Stomach (tissue), 9 donors: ENCODE results near the gene FOXE3. TPM values are rescaled to one million over a fixed set of nuclear protein-coding genes. Genes with fewer than 3 reads are reported as not detected.

Experiments
- DNase-seq, 2 donors: peaks; one replicate each; pipeline versions ENCODE4 v3.0.0 to v3.0.0-alpha.2; 2013 to 2019
- H3K27ac ChIP-seq, 5 donors: fragments of 200-600 bp in 4 of 5; sonication (generic) in 4 of 5; one replicate each; pipeline ENCODE4 v1.5.1; 2013 to 2019; ENCODE audit warnings: mild to moderate bottlenecking in 1 of 5, moderate library complexity in 1 of 5
- H3K27me3 ChIP-seq, 3 donors: fragments of 200-600 bp; sonication (generic); one replicate each; pipeline ENCODE4 v1.5.1; 2017 to 2019; ENCODE audit warnings: mixed run types in 1 of 3
- H3K36me3 ChIP-seq, 4 donors: fragments of 200-600 bp; sonication (generic); 1 replicate in 3 of 4; 2 replicates in 1 of 4; pipeline ENCODE4 v1.5.1; 2016 to 2019
- H3K4me1 ChIP-seq, 4 donors: fragments of 200-600 bp; sonication (generic); one replicate each; pipeline ENCODE4 v1.5.1; 2016 to 2019
- H3K4me3 ChIP-seq, 4 donors: fragments of 200-600 bp; sonication (generic) in 3 of 4; one replicate each; pipeline ENCODE4 v1.5.1; 2016 to 2019; ENCODE audit warnings: mild to moderate bottlenecking in 1 of 4
- H3K9me3 ChIP-seq, 4 donors: fragments of 200-600 bp; sonication (generic); one replicate each; pipeline ENCODE4 v1.5.1; 2016 to 2019
- EP300 ChIP-seq: sonication (generic); formaldehyde crosslinking; IDR thresholded peaks from one replicate; pipeline ENCODE4 v1.6.1; 2017; ENCODE audit warnings: antibody characterized with exemption
- POLR2A ChIP-seq, 4 donors: fragments of 450-650 bp; IDR thresholded peaks; one replicate each; pipeline ENCODE4 v1.6.1; 2016; ENCODE audit warnings: antibody characterized with exemption in 4 of 4, control low read depth in 2 of 4, mild to moderate bottlenecking in 1 of 4, moderate library complexity in 1 of 4
- POLR2AphosphoS5 ChIP-seq, 3 donors: sonication (generic); formaldehyde crosslinking; IDR thresholded peaks; one replicate each; pipeline ENCODE4 v1.6.1; 2016; ENCODE audit warnings: antibody characterized with exemption in 3 of 3
- WGBS, 5 donors: extraction: QIAGEN DNeasy Blood & Tissue Kit in 3 of 5; methylation state at CpG; one replicate each; pipeline versions ENCODE4 v1.1.5 to v1.1.7; 2013 to 2018; 5-methylcytosine and 5-hydroxymethylcytosine counted together
- intact Hi-C: fragments of 100-400 bp; cut with DNase I; formaldehyde crosslinking; loops from one replicate; pipeline ENCODE4 v1.15.1; 2023; ENCODE audit warnings: low total_unique reads
- polyA plus RNA-seq, 3 donors: library from polyadenylated mRNA; stranded (reverse); fragments of 200-250 nt; gene quantifications; one replicate each; pipeline ENCODE4 v1.2.3, GENCODE V29; 2013
- total RNA-seq, 5 donors: library from RNA; depleted of rRNA; stranded (reverse); fragments of >200 nt; gene quantifications; one replicate each; pipeline versions ENCODE4 v1.1.0 to v1.2.3, GENCODE V29; 2014 to 2016
- TF ChIP-seq, protein P1 (sequence below), 7 experiments: fragments of 450-650 bp in 4 of 7; fragments of 200-600 bp in 3 of 7; sonication (generic) in 3 of 7; IDR thresholded peaks; one replicate each; pipeline ENCODE4 v1.5.1; 2016 to 2019; ENCODE audit warnings: antibody characterized with exemption in 7 of 7, control low read depth in 2 of 7, mild to moderate bottlenecking in 1 of 7
- donor health status: healthy with polysubstance abuse.
- donor health status: Bipolar disorder and iron deficiency.
- donor health status: healthy.

Gene FOXE3
- total and polyA plus RNA-seq, 8 donors = not detected

DNA sequence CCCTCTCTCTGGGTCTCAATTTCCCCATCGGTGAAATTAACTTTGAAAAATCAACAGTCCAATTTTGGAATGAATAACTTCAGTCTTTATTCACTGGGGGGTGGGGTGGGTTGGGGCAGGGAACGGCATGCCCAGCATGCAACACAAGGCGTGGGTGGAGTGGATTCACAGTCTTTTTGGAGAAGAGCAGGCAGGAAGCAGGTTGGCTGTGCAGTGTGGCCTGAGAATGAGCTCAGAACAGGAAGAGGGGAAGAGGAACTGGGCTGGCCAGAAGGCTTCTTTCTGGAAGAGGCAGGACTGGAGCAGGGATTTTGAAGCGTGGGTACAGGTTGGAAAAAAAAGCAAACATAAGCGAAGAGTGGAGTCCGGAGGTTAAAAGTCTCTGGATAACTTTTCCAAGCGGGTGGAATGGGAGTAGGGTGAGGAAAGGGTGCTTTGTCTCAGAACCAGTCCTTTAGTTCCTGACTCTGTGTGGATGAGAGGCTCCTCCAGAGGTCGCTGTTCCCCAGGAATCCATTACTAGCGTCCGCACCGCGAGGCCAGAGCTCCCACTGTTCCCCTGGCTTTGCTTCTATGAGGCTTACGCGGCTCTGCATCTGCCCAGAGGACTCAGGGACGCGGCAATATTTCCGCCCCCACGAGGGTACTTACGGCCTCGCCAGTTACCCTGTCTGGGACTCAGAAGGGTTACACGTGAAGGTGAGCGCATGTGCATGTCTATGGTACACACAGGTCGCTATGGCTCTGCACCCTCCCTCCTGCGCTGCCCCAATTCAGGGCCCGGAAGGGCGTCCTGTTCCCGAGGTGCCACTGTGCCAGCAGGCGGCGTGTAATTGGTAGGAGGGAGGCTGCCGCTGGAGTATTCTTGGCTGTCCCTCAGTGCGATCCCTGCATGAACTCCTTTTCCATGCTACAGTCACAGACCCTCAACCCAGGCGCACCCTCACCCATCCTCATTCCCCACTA, 16.3 kb downstream of the FOXE3 start:
- Histone ChIP-seq H3K27me3 (peaks cover 24 to 100% (median 38%) of the 10 kb centered on the region in 3 donors), H3K4me1 (peaks cover 40 to 58% (median 47%) of the 10 kb centered on the region in 4 donors), H3K4me3 (peak overlapping the region in 3 of 4 donors; percentile 13 to 30 (median 20)), H3K27ac (no peak overlapping the region), H3K9me3 (no peaks in the 10 kb centered on the region), H3K36me3 (no peaks in the 10 kb centered on the region)
- TF ChIP-seq, protein P1, sequence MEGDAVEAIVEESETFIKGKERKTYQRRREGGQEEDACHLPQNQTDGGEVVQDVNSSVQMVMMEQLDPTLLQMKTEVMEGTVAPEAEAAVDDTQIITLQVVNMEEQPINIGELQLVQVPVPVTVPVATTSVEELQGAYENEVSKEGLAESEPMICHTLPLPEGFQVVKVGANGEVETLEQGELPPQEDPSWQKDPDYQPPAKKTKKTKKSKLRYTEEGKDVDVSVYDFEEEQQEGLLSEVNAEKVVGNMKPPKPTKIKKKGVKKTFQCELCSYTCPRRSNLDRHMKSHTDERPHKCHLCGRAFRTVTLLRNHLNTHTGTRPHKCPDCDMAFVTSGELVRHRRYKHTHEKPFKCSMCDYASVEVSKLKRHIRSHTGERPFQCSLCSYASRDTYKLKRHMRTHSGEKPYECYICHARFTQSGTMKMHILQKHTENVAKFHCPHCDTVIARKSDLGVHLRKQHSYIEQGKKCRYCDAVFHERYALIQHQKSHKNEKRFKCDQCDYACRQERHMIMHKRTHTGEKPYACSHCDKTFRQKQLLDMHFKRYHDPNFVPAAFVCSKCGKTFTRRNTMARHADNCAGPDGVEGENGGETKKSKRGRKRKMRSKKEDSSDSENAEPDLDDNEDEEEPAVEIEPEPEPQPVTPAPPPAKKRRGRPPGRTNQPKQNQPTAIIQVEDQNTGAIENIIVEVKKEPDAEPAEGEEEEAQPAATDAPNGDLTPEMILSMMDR (IDR thresholded peaks at IDR 0.05) = peak in 5 of 7 experiments; percentile 53 to 72 (median 53)
- no peak for TF ChIP-seq EP300
- peak; percentile 86 to 94 for DNase-seq
- WGBS, 5 donors = 11 to 20% (median 14%) methylated on average over 22 to 32 of the region's 32 CpGs
- intact Hi-C loops = loop anchor here (5.0 kb wide), 1 partner anchor 280 kb away; no protein-coding TSS in a partner anchor

DNA sequence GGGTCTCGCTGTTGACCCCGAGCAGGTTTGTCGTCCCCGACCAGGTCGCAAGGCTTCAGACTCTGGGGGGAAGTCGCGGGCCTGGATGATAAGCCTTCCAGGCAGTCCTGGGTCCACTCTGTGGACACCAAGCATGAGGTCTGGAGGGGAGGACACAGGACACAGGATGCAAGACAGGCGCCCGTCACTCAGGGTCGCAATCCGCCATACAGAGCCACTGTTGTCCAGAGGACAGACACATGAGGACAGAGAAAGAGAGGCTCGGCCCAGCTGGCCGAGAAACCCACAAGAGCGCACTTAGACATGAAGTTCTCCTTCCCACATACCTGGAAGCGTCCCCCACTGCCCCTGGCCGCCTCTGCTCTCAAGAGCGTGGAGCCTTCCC, 16.9 kb downstream of the FOXE3 start:
- no peak for DNase-seq
- WGBS, 5 donors = 27 to 38% (median 37%) methylated on average over 9 to 17 of the region's 17 CpGs
- TF ChIP-seq, protein P1 (IDR thresholded peaks at IDR 0.05) = no peak
- no peak for TF ChIP-seq EP300
- no peak for TF ChIP-seq POLR2AphosphoS5 (IDR thresholded peaks at IDR 0.05)
- TF ChIP-seq POLR2A (IDR thresholded peaks at IDR 0.05) = no peak
- peaks cover 26 to 100% (median 40%) of the 10 kb centered on the region in 3 donors for H3K27me3 ChIP-seq
- peaks cover 45 to 64% (median 53%) of the 10 kb centered on the region in 4 donors for H3K4me1 ChIP-seq
- H3K4me3 ChIP-seq = peak overlapping the region in 2 of 4 donors; percentile 20 to 30
- H3K27ac ChIP-seq = no peak overlapping the region
- H3K36me3 ChIP-seq = no peaks in the 10 kb centered on the region
- no peaks in the 10 kb centered on the region for H3K9me3 ChIP-seq
- intact Hi-C loops = loop anchor here (5.0 kb wide), 1 partner anchor 279 kb away; no protein-coding TSS in a partner anchor

DNA sequence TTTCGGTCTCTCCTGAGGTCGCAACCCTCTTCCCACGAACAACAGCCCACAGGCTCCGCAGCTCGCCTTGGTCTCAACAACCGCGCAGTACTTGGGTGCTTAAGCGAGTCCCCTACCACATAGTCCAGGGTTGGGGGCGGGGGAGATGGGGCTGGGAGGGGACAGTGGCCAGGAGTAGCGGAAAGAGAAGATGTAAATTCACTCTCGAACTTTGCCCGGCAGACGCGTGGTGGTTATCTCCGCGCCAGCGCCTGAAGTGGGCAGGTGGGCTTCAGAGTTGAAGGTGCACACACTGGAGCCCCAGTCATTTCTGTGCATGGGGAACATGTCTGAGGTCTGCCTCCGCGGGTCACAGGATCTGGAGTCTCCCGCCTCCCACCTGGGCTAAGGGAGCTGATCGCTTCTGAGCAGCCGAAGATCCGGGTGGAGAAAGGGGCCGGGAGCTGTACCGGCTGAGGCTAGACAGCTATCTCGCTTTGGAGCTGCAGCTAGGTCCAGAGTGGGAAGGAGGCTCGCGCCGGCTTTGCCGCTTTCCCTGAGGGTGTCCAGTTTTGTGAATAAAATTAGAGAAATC, 17.5 kb downstream of the FOXE3 start:
- no peak for DNase-seq
- H3K27ac ChIP-seq = no peak overlapping the region
- peak overlapping the region in 2 of 4 donors; percentile 13 to 32 for H3K4me3 ChIP-seq
- peaks cover 27 to 100% (median 44%) of the 10 kb centered on the region in 3 donors for H3K27me3 ChIP-seq
- peaks cover 46 to 68% (median 57%) of the 10 kb centered on the region in 4 donors for H3K4me1 ChIP-seq
- TF ChIP-seq POLR2AphosphoS5 (IDR thresholded peaks at IDR 0.05) (no peak), EP300 (no peak), POLR2A (IDR thresholded peaks at IDR 0.05) (no peak)
- TF ChIP-seq, protein P1 (IDR thresholded peaks at IDR 0.05) = no peak
- no peaks in the 10 kb centered on the region for H3K36me3 ChIP-seq
- intact Hi-C loops = loop anchor here (5.0 kb wide), 1 partner anchor 279 kb away; no protein-coding TSS in a partner anchor
- H3K9me3 ChIP-seq = no peaks in the 10 kb centered on the region
- 18 to 30% (median 21%) methylated on average over 25 to 30 of the region's 30 CpGs for WGBS, 5 donors
